Kidney (tissue), 14 donors: ENCODE data around the gene HEXD. TPM values are rescaled to one million over a fixed set of nuclear protein-coding genes. Genes with fewer than 3 reads are reported as not detected.

Experiments used
- DNase-seq, 5 donors: peaks; one replicate each; pipeline ENCODE4 v3.0.0-alpha.2; 2013 to 2020
- FAIRE-seq: peaks from 2 replicates; lab custom pipeline; 2012; peaks lifted over from hg19 to GRCh38; lab: Jason Lieb, UNC
- H3K27ac ChIP-seq, 2 donors: one replicate each; pipeline ENCODE4 v1.7.0; 2013; ENCODE audit warnings: low read depth in 2 of 2, low read length in 2 of 2, inconsistent platforms in 1 of 2
- H3K27me3 ChIP-seq: one replicate; pipeline ENCODE4 v1.7.1; 2013; ENCODE audit warnings: low read length, inconsistent platforms; ENCODE audit not compliant: control insufficient read depth, insufficient read depth
- H3K36me3 ChIP-seq, 3 donors: one replicate each; pipeline versions ENCODE4 v1.7.0 to v1.7.1; 2013; ENCODE audit warnings: low read length in 3 of 3, control low read depth in 1 of 3, inconsistent platforms in 1 of 3; ENCODE audit not compliant: insufficient read depth in 3 of 3, control insufficient read depth in 2 of 3
- H3K4me1 ChIP-seq, 3 donors: one replicate each; pipeline versions ENCODE4 v1.7.0 to v1.7.1; 2013; ENCODE audit warnings: low read length in 3 of 3, inconsistent platforms in 1 of 3, low read depth in 1 of 3; ENCODE audit not compliant: control insufficient read depth in 2 of 3, insufficient read depth in 2 of 3
- H3K4me3 ChIP-seq, 3 donors: one replicate each; pipeline versions ENCODE4 v1.7.0 to v1.8.1; 2013; ENCODE audit warnings: low read length in 3 of 3, control low read depth in 1 of 3, inconsistent platforms in 1 of 3
- H3K9ac ChIP-seq, 3 donors: one replicate each; pipeline versions ENCODE4 v1.7.0 to v1.7.1; 2013; ENCODE audit warnings: low read length in 3 of 3, control low read depth in 1 of 3, inconsistent platforms in 1 of 3
- H3K9me3 ChIP-seq, 3 donors: one replicate each; pipeline versions ENCODE4 v1.7.0 to v1.7.1; 2013; ENCODE audit warnings: low read length in 3 of 3, control low read depth in 1 of 3, inconsistent platforms in 1 of 3; ENCODE audit not compliant: control insufficient read depth in 2 of 3, insufficient read depth in 1 of 3
- CTCF ChIP-seq: IDR thresholded peaks from 3 replicates; pipeline ENCODE4 v1.5.1; 2012; ENCODE audit warnings: mild to moderate bottlenecking, moderate library complexity, borderline replicate concordance; ENCODE audit not compliant: insufficient read depth; ENCODE audit errors: extremely low read depth
- intact Hi-C: fragments of 100-400 bp; cut with DNase I; formaldehyde crosslinking; loops from one replicate; pipeline ENCODE4 v1.11.1; 2022
- polyA plus RNA-seq: library from polyadenylated mRNA; stranded (reverse); fragments of 350-450 nt; fragmentation: Illumina TruSeq; extraction: RNeasy Lipid Tissue Mini Kit (QIAGEN cat#74804); gene quantifications from one replicate; pipeline ENCODE4 v1.2.3, GENCODE V29; 2014; ENCODE audit warnings: low read depth, low replicate concordance; ENCODE audit not compliant: insufficient read depth
- total RNA-seq: library from RNA; stranded (reverse); fragmentation: NEBNext Ultra II Directional; extraction: Animal tissue kit (Norgen Biotek cat#: 25700); gene quantifications from one replicate; pipeline ENCODE4 v1.2.1, GENCODE V29; 2021
- donor health status: control.
- donor health status: control.
- donor health status: control.
- donor health status: control.
- donor health status: control.
- donor health status: DM: yes; HTN: yes; CAD: no.
- donor health status: Normal renal cell carcinoma (clear cell type).

The HEXD gene
- total and polyA plus RNA-seq, 2 donors from 2014 or later, result 39.2 to 42.0 TPM

GRCh38 chr17:82394278-82394677, 23.9 kb upstream of the HEXD start:
- no peaks in the 10 kb centered on the region for H3K27me3 ChIP-seq
- FAIRE-seq, result no peak
- intact Hi-C loops, result no loop called here

GRCh38 chr17:82396601-82397435, 21.3 kb upstream of the HEXD start:
- Histone ChIP-seq H3K36me3 (peaks cover 0 to 2% (median 0%) of the 10 kb centered on the region in 3 donors), H3K27ac (no peak overlapping the region), H3K9me3 (no peaks in the 10 kb centered on the region), H3K4me3 (no peak overlapping the region), H3K27me3 (no peaks in the 10 kb centered on the region), H3K9ac (no peak overlapping the region), H3K4me1 (no peaks in the 10 kb centered on the region)
- DNase-seq, result peak in 1 of 5 donors; percentile 49
- no peak for FAIRE-seq
- intact Hi-C loops, result no loop called here
- TF ChIP-seq CTCF, result no peak

More at GRCh38 chr17:82394278-82394677, 23.9 kb upstream of the HEXD start:
- no peak for TF ChIP-seq CTCF
- H3K9ac ChIP-seq, result no peak overlapping the region
- peaks cover 0 to 2% (median 0%) of the 10 kb centered on the region in 3 donors for H3K36me3 ChIP-seq
- no peaks in the 10 kb centered on the region for H3K4me1 ChIP-seq
- DNase-seq, result peak in 4 of 5 donors; percentile 24 to 90 (median 86)
- no peak overlapping the region for H3K4me3 ChIP-seq
- H3K27ac ChIP-seq, result no peak overlapping the region
- H3K9me3 ChIP-seq, result no peaks in the 10 kb centered on the region

DNA sequence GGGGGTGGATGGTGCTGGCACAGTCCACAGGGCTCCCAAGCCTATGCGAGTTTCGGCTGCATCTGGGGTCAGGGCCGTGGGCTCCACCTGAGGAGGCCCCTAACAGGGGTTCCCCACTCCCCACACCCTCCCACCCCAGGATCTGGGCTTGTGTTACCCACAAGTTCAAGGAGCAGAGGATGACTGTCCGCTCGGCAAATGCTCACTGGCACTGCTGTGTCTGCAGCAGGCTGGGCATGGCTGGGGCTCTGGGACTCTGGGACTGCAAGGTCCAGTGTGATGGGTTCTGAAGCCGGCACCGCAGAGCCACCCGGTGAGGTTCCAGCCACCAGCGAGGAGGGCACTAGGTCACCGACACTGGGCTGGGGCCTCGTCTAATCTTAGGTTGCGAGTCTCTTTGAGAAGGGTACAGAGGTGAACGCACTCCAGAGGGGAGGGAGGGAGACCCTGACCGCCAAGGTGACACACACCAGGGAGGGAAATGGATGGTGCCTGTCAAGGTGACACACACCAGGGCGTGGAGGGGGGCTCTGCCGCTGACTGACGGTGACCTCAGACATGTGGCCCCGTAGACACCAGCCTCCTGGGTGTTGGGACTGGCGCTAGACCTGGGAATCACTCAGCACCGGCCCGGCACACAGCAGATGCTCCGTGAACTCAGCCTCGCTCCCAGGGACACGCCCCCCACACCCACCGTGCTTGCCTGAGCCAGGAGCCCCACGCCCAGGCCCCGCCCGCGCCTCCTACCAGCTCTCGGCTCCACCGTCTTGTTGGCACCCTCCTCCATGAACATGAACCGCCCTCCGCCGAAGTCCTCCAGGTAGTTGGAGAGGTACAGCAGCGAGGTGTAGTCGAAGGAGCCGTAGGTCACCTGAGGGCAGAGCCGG, 20.5 kb upstream of the HEXD start:
- peak in 1 of 5 donors; percentile 77 for DNase-seq

More for the DNA sequence above, 20.5 kb upstream of the HEXD start:
- Histone ChIP-seq H3K27me3 (no peaks in the 10 kb centered on the region), H3K36me3 (peaks cover 0 to 2% (median 0%) of the 10 kb centered on the region in 3 donors), H3K9me3 (no peaks in the 10 kb centered on the region), H3K9ac (no peak overlapping the region), H3K4me3 (no peak overlapping the region), H3K4me1 (no peaks in the 10 kb centered on the region), H3K27ac (no peak overlapping the region)
- FAIRE-seq, result no peak
- no peak for TF ChIP-seq CTCF
- intact Hi-C loops, result no loop called here
